VCaP (cell line): Measurements from ENCODE around the gene SMURF1.

ENCODE experiments used
- H3K27ac ChIP-seq: fragments of 450-650 bp; 2 replicates; pipeline ENCODE4 v1.5.1; 2017
- TF ChIP-seq, protein P1 (sequence below): fragments of 450-650 bp; conservative IDR thresholded peaks from 2 replicates; pipeline ENCODE4 v1.5.1; 2017; ENCODE audit warnings: mild to moderate bottlenecking, moderate library complexity

The SMURF1 gene

DNA sequence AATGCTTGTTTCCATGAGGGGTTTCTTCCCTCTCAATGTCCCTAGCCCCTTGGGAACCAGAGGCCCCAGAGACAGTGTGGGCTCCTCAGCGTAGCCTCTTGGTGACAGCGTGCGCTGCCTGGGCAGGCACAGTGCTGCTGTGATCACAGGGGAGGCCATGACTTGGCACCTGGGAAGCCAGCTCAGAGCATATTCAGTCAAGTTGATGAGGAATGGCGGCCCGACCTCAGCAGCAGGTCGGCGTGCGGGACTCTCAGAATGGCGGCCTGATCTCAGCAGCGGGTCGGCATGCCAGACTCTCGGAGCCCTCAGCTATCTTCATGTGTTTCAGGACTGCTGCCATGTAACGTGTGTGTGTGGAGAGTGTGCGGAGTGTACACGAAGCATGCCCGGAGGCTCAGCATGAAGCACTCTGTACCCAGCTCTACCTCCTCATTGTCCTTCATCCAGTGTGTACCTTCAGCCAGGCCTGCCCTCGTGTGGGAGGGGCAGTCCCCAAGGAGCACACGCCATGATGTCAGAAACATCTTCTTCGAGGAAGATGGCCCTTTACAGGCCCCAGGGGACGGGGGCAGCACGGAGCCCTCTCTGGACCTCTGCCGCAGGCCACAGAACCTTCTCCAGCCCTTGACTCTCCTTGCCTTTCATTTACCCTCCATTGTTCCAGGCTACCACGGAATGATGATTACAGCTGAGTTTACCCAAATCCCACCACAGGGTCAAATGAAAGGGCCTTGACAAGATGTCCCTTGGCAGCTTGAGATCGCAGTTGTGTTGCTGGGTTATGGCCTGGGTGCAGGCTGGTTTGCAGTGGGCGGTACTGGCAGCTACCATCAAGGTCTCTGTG, 130.4 kb downstream of the SMURF1 start:
- TF ChIP-seq, protein P1, sequence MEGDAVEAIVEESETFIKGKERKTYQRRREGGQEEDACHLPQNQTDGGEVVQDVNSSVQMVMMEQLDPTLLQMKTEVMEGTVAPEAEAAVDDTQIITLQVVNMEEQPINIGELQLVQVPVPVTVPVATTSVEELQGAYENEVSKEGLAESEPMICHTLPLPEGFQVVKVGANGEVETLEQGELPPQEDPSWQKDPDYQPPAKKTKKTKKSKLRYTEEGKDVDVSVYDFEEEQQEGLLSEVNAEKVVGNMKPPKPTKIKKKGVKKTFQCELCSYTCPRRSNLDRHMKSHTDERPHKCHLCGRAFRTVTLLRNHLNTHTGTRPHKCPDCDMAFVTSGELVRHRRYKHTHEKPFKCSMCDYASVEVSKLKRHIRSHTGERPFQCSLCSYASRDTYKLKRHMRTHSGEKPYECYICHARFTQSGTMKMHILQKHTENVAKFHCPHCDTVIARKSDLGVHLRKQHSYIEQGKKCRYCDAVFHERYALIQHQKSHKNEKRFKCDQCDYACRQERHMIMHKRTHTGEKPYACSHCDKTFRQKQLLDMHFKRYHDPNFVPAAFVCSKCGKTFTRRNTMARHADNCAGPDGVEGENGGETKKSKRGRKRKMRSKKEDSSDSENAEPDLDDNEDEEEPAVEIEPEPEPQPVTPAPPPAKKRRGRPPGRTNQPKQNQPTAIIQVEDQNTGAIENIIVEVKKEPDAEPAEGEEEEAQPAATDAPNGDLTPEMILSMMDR, result no peak

DNA sequence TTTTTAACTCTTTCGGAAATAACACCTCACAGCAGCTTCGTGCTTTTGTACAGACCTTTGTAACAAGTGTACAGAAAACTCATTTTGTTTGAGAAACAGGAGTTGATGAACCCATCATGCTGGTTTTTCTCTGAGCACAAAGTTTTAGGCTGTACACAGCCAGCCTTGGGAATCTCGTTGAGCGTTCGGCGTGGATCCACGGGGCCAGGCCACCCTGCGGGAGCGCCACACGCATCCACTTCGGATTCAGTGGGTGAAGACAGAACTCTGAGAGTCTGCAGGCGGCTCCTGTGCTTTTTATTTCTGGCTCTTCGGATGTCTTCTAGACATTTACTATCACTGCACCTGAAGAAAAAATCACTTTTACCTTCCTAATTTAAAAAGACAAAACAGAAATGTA, 131.2 kb downstream of the SMURF1 start:
- no peak overlapping the region for H3K27ac ChIP-seq
- TF ChIP-seq, protein P1, result no peak

More for the DNA sequence above, 130.4 kb downstream of the SMURF1 start:
- no peak overlapping the region for H3K27ac ChIP-seq

DNA sequence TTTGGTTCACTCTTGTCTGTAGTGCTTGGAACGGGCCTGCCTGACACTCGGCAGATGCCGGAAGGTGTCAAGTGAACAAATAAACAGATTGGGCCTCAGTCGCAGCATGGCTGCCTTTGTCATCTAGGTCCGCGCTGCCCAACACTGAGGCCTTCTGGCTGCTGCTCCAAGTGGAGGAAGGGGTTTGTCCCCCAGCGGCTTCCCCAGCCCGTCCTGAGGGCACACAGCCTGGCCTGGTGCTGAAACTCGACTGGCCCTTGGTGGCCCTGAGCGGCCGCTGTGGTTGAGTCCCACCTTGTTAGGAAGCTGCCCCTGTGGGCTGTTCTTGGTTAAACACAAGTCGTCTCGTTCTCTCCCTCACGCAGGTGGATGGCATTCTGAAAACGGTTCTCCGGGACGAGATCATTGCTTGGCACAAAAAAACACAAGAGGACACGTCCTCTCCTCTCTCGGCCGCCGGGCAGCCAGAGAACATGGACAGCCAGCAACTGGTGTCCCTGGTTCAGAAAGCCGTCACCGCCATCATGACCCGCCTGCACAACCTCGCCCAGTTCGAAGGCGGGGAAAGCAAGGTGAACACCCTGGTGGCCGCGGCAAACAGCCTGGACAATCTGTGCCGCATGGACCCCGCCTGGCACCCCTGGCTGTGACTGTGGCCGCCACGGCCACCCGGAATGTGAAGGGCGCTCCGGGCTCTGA, 132.1 kb downstream of the SMURF1 start:
- H3K27ac ChIP-seq, result no peak overlapping the region
- TF ChIP-seq, protein P1, result no peak

DNA sequence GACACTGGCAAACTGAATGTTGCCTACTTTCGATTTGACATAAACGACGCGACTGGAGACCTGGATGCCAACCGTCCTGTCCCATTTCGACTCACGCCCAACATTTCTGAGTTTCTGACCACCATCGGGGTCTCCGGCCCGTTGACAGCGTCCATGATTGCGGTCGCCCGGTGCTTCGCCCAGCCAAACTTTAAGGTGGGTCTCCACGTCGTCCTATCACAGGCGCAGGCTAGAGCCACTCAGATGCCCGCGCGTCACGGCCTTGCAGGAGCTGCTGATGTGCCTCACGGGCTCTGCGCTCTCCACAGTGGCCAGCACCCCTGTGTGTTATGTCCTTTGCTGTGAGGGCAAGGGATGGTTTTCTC, 132.6 kb downstream of the SMURF1 start:
- no peak overlapping the region for H3K27ac ChIP-seq
- TF ChIP-seq, protein P1, result no peak

DNA sequence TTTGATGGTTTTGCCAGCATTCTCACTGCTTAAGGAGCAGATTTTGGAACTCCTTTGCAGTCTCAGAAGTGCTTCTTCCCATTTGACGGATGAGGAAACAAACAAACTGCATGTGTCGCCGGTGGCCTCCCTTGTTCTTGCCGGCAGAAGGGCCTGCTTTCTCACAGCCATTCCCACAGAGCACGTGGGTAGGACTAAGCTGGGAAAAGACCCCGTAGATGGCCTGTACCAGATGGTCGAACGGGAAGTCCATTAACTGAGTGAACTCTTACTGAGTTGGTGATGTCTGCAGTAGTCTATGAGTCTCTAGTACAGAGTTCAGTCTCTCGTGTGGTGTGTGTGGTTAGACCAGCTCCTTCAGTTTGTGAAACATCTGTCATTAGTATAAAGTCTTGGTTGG, 133.6 kb downstream of the SMURF1 start:
- no peak overlapping the region for H3K27ac ChIP-seq
- TF ChIP-seq, protein P1, result no peak

DNA sequence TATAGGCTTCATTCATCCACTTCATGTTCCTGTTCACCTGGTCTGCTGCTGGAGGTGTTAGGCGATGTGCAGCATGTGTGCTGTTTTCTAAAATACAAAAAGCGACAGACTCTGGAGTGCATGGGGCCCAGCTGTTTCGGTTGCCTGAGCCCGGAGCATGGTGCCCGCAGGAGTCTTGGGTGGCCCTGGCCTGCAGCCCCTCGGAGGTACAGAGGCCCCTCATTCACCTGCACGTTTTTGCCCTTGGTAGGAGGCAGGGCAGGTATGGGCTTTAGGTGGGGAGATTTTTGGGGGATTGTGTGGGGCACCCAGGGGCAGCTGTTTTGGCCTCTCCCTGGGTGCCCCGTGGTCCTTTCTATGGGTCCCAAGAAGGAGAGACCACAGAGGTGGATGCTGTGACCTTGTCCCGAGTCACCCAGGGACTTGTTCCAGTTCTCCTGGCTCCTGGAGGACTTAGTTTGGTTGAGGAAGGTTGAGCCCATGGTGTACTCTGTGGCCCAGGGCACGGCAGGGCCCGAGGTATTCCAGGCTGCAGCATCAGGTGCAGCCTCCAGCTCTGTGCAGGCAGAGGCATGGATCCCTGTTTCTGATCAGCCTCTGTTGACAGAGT, 134.9 kb downstream of the SMURF1 start:
- no peak overlapping the region for H3K27ac ChIP-seq
- TF ChIP-seq, protein P1, result no peak

DNA sequence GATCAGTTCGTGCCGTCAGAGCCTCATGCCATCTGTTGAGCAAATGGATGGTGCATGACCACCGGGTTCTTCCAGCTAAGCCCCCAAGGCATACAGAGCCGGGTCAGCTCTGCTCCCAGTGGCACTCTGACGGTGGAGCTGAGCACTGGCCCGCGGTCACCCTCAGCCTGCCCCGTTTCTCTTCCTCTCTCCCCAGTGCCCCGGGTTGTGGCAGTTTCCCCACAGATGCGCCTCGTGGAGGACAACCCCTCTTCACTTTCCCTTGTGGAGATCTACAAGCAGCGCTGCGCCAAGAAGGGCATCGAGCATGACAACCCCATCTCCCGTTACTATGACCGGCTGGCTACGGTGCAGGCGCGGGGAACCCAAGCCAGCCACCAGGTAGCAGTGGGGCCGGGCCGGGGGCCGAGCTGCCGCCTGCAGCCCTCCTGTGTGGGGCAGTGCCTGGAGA, 135.7 kb downstream of the SMURF1 start:
- TF ChIP-seq, protein P1, result no peak
- H3K27ac ChIP-seq, result no peak overlapping the region
